T-helper 2 cell (primary cell): ENCODE results near the gene JADE2.
A peak's percentile ranks its signal among the peaks of the same experiment; 100 is the strongest.
"Not testable (repeated sequence)": the region's sequence is repeated elsewhere in the genome, so short reads cannot be mapped to it uniquely, and the experiment has no call there.

ENCODE experiments used
- DNase-seq, 5 experiments: peaks; one replicate each; pipeline versions ENCODE4 v3.0.0 to v3.0.0-alpha.2; 2012 to 2022
- total RNA-seq, 2 donors: gene quantifications; one replicate each; lab custom pipeline; 2026; lab: John Stamatoyannopoulos, UW

JADE2 gene
- 155 to 169 reads per million in 2 donors for total RNA-seq

DNA sequence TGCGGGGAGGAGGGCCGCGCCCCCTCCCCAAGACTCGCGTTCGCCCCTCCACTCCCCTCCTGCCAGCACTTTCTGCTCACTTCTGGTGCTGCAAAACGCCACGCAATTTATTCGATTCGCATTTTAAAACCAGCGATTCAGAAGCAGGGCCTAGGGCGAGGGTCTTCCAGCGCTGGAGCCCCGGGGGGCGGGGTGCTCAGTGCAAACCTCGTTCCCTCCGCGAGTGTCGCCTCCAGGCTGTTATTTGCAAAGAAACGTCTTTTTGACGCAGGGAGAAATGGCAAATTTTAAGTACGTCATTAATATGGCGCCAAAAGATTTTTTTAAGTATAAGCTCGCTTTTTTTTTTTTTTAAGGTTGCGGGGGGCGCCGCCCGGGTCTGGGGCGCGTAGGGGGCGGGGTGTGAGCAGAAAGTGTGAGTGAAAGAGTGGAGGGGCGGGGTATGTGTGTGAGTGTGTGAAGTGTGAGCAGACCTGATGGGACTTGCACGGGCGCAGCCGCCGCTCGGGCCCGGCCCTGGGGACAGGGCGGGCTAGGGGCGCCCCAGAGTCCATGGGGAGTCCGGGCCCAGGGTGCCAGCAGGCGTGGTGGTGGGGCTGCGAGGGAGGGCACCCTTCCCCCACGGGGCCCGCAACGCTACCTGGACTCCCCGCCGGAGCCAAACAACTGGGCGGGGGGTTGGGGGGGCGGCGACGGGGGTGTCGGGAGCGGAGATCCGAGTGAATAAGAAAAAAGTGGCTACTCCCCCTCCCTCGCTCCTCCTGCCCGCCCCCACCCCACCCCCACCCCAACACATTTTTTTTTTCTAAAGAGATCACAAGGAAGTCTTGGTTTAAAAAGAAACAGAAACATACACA is at the start of gene JADE2:
Gene JADE2 (plus strand): TSS at position 845 of the 857 bp plus-strand sequence. CDS start 10,188 bp downstream, outside the sequence.
- peak; percentile 52 to 92 (median 77) for DNase-seq

DNA sequence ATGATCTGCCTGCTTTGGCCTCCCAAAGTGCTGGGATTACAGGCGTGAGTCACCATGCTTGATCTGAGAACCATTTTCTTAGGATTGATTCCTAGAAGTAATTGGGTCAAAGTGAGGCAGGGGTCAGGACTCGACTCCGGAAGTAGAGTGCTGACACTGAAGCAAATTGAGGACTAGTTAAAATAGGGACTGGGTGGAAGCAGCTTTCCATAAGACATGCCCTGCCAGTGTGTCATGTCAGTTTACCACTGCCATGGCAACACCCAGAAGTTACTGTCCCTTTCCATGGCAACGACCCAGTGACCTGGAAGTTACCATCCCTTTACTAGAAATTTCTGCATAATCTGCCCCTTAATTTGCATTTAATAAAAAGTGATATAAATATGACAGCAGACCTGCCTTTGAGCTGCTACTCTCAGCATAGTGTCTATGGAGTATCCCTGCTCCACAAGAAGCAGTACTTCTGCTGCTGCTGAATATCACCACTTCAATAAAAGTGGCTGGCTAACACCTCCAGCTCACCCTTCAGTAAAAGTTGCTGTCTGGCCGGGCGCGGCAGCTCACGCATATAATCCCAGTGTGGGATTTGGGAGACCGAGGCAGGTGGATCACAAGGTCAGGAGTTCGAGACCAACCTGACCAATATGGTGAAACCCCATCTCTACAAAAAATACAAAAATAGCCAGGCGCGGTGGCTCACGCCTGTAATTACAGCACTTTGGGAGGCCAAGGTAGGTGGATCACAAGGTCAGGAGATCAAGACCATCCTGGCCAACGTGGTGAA is 47.8 kb upstream of the JADE2 start:
- no peak for DNase-seq

DNA sequence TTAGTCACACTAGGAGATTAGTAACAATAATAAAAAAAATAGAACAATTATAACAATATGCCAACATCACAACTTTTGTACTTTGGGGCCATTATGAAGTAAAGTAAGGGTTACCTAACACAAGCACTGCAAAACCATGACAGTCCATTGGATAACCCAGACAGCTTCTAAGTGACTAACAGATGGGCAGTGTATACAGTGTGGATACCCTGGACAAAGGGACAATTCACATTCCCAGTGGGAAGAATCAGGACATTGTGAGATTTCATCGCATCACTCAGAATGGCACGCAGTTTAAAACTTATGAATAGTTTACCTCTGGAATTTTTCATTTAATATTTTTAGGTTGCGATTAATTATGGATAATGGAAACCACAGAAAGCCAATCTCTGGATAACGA is 45.6 kb upstream of the JADE2 start:
- no peak for DNase-seq

- no peak for DNase-seq
Measured at GRCh38 chr5:134489227-134489944, 36.1 kb upstream of the JADE2 start.

DNA sequence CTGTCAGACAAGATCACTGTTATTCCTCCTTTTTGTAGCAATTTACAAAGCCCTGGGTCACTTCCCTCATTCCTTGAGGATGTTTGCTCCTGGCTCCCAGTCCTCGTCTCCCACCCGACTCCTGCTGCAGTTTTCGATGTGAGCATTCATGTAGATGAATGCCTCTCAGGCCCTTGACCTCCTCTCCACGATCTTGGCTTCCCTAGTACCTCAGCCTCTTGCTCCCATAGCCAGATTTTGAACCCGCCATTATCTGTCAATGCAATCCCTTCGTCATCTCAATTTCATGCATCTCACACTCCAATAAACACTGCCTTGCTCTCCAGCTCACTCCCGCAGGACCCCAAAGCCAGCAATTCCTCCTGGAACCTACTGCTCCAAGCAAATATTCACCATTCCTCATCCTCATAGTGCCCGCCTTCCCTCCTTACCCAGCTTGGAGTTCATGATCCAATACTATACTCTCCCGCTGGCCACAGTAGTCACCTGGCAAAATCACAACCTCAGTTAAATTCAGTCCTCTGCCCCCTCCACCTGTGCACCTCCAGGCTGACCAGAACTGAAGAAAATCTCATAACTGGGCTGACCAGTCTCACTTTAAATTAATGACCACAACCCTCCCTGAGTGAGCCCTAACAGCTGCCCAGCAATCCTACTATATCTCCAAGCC is 35.1 kb upstream of the JADE2 start:
- no peak for DNase-seq

GRCh38 chr5:134490925-134491271 is 34.6 kb upstream of the JADE2 start:
- DNase-seq = no peak

DNA sequence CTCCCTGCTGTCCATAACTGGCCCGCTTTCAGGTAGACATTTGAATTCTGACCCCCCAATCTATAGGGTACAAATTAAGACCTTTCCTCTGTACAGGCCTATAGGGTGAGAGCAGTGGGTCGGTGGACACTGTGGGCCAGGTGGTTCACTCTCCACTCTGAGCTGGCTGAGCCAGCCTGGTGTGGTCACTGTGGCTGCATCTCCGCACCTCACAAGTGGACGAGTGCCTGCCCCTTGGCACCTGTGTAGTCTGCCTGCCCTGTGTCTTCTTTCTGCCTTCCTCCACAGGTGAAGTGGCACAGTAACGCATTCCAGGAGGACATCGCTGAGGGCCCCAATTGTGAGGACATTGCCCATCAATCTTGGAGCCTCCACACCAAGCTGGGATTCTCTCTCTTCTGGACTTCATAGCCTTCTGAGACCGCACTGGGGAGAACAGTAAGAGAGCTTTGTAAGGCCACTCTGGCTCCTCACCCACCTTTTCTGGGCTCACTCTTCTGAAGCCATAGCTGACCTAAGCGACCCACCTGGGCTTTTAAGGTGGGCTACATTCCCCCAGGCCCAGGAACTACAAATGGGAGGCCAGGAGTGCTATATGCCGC is 33.5 kb upstream of the JADE2 start:
- no peak for DNase-seq

- DNase-seq = no peak
Measured at GRCh38 chr5:134492568-134492967, 32.9 kb upstream of the JADE2 start.

GRCh38 chr5:134493461-134494055 is 31.9 kb upstream of the JADE2 start:
- no peak for DNase-seq

DNA sequence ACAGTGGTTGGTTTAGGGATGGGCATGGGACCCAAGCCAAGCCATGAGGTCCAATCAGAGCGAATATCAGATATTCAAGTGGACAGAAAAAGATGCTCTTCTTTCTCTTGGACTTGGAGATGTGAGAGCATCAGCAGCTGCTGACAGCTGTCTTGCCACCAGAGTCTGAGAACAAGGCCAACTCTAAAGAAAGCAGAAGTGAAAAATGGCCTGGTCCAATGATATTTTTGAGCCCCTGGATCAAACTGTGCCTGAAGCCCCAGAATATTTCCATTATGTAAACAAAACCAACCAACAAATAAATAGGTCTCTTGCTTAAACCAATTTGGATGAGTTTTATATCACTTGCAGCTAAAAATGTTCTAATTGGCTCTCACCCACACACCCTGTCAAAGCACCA is 30.7 kb upstream of the JADE2 start:
- no peak for DNase-seq

GRCh38 chr5:134499905-134500304 is 25.6 kb upstream of the JADE2 start:
- DNase-seq = not testable (repeated sequence)

- no peak for DNase-seq
Measured at GRCh38 chr5:134500699-134501430, 24.6 kb upstream of the JADE2 start.

GRCh38 chr5:134502259-134502658 is 23.2 kb upstream of the JADE2 start:
- DNase-seq = no peak

GRCh38 chr5:134503088-134503936 is 22.2 kb upstream of the JADE2 start:
- peak in 4 of 5 experiments; percentile 13 to 84 (median 22) for DNase-seq

- peak in 1 of 5 experiments; percentile 44 for DNase-seq
Measured at GRCh38 chr5:134503937-134504437, 21.5 kb upstream of the JADE2 start.

- DNase-seq = no peak
Measured at GRCh38 chr5:134504629-134505300, 20.7 kb upstream of the JADE2 start.

DNA sequence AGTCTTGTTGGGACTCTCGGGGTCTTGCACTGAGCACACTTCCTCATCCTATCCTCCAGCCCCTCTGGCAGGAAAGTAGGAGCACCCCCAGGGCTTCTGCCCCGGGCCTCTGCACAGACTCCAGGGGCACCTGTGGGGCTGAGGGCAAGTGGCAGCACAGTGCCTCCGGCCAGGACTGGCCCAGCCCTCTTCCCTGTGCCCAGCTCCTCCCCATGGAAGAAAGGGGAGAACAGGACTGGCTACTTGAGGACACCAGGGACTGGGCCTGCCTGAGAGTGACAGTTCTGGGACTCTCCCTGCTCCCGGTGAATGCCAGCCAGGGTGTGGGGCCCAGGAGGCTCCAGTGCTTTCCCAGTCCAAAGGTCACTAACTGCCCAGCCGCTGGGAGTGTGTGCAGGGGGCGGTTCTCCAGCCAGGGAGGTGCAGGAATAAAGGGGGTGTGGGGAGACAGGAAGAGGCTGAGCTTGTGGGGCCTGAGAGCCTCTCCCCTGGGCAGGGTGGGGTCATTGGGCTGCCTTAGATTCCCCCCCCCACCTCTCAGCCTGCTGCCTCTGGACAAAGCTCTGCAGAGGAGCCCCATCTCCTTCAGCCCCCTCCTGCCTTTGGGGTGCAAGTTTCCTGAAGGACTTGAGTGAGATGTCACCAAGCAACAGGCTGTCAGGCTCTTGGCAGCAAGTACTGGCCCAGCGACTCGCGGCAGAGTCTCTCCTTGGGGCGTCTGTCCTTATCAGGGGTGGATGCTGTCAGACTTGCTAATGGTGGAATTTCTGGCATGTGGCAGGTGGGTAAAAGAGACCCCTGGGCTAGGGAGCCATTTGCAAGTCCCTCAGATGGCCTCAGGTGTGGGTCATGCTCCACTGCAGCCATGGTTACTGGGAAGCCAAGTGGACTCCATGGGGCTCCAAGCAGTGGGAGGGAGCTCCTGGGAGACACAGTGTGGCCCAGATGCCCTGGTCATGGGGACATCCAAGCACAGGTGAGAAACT is 19.1 kb upstream of the JADE2 start:
- DNase-seq = no peak

DNA sequence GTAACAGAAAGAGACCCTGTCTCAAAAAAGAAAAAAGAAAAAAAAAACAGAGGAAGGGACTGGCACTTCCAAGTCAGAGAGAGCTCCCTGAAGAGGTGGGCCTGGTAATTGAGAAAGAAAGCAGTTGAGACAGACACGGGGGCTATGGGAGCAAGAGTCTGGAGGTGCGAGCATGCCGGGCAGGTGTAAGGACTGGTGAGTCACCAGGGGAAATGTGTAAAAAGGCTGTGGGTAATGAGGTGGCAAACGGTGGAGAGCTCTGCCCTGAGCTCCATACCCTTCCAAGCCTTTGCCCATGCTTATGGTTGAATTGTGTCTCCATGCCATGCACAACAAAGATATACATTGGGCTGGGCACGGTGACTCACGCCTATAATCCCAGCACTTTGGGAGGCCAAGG is 18.0 kb upstream of the JADE2 start:
- DNase-seq = no peak
